ENCODE measurements around the gene LIPI. TPM values are rescaled to one million over a fixed set of nuclear protein-coding genes. Genes with fewer than 3 reads are reported as not detected.
A peak's percentile ranks its signal among the peaks of the same experiment; 100 is the strongest.

Gene LIPI
- total RNA-seq, 2 donors from 2014 or later, result not detected

DNA sequence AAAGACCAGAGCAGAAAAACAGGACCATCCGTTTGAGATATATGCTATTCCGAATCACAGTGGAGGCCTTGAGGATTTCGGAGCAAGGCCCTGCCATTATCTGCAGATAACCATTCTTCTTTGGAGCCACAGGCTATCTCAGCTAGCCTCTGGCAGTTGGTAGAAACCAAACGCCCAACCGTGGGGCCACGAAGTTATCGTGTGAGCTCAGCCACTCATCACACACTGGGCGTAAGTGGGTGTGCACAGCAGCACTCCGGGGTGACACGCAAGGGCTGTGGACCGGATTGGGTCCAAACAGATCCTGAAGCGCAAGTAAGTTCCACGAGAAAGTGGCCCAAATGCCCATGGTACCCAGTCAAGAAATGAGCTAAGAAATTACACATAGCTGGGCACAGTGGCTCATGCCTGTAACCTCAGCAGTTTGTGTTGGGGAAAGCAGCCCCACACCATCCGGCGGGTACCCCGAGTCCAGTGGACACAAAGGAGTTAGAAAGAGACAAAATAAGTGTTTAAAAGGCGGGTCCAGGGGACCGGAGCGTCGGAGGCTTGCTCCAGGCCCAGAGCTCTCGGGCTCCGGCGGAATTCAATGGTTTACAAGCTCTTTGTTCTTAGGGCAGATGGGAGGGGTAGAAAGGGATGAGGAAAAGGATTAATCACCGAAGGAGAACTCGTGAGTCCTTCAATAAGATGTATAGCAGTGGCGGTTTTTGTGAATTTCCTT is 130.6 kb downstream of the LIPI start:
- TF ChIP-seq, protein P1, sequence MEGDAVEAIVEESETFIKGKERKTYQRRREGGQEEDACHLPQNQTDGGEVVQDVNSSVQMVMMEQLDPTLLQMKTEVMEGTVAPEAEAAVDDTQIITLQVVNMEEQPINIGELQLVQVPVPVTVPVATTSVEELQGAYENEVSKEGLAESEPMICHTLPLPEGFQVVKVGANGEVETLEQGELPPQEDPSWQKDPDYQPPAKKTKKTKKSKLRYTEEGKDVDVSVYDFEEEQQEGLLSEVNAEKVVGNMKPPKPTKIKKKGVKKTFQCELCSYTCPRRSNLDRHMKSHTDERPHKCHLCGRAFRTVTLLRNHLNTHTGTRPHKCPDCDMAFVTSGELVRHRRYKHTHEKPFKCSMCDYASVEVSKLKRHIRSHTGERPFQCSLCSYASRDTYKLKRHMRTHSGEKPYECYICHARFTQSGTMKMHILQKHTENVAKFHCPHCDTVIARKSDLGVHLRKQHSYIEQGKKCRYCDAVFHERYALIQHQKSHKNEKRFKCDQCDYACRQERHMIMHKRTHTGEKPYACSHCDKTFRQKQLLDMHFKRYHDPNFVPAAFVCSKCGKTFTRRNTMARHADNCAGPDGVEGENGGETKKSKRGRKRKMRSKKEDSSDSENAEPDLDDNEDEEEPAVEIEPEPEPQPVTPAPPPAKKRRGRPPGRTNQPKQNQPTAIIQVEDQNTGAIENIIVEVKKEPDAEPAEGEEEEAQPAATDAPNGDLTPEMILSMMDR (IDR thresholded peaks at IDR 0.05), result no peak
- intact Hi-C loops (cut with DNase I), result no loop called here
- H3K9me3 ChIP-seq, result no peaks in the 10 kb centered on the region

DNA sequence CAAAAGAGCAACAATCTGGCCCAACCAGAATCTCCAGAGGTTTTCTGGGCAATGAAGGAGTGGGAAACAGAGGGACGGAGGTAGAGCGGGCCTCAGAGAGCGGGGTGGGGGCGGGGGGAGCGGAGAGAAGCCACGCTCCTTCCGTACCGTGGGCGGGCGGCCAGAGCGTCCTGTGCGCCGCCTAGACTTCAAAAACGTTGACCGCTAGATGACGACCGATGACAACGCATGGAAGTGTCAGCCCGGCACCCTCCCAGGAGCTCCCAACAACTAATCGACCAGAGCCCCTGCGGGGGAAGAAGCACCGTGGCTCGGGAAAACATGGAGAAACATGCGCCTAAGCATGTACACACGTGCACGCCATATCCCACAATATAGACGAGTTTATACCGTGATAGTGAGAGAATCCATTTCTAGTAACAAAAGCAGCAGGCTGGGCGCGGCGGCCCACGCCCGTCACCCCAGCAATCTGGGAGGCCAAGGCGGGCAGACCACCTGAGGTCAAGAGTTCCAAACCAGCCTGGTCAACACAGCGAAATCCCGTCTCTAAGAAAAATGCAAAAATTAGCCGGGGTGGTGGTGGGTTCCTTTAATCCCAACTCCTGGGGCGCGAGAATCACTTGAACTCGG is 131.9 kb downstream of the LIPI start:
- TF ChIP-seq, protein P1 (IDR thresholded peaks at IDR 0.05), result no peak
- Histone ChIP-seq H3K36me3 (no peaks in the 10 kb centered on the region), H3K27me3 (no peaks in the 10 kb centered on the region), H3K4me1 (no peaks in the 10 kb centered on the region), H3K4me3 (no peak overlapping the region), H3K9ac (ENCODE audit: low read depth in 2 of 2, low read length in 2 of 2) (no peak overlapping the region), H3K9me3 (no peaks in the 10 kb centered on the region), H3K27ac (no peak overlapping the region)
- DNase-seq, result peak; percentile 14
- intact Hi-C loops (cut with DNase I), result no loop called here

More for the DNA sequence above, 130.6 kb downstream of the LIPI start:
- Histone ChIP-seq H3K27ac (no peak overlapping the region), H3K4me1 (no peaks in the 10 kb centered on the region), H3K4me3 (no peak overlapping the region), H3K9ac (ENCODE audit: low read depth in 2 of 2, low read length in 2 of 2) (no peak overlapping the region), H3K36me3 (no peaks in the 10 kb centered on the region), H3K27me3 (no peaks in the 10 kb centered on the region)
- peak; percentile 10 for DNase-seq

DNA sequence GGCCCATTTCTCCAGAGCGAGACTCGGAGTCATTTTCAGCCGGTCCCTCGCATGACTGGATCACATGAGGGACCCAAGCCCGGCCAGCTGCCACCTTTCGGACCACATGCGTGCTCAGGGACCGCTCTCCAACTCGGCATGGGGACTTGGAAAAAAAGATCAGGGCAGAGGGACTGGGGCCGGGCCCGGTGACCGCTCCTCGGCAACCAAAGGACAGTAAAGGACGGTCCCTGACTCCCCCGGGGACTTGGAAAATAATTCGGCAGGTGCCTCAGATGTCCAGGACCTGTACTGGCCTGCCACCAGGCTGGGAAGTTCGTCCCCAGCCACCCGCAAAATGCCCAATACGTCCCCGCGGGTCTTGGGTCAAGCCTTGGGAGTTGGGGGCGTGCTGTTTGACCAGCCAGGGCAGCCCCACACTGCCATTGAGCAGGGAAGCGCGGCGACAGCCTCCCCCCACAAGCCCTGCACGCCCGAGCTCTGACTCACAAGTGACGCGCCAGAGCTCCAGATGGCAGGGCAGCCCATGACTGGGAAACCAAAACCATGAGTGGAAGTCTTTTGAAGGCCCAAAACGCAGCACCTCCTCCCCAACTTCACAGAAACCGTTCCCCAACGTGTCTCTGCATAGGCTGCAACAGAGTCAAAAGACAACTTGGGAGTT is 134.5 kb downstream of the LIPI start:
- intact Hi-C loops (cut with DNase I), result no loop called here
- no peaks in the 10 kb centered on the region for H3K36me3 ChIP-seq
- no peak overlapping the region for H3K4me3 ChIP-seq

DNA sequence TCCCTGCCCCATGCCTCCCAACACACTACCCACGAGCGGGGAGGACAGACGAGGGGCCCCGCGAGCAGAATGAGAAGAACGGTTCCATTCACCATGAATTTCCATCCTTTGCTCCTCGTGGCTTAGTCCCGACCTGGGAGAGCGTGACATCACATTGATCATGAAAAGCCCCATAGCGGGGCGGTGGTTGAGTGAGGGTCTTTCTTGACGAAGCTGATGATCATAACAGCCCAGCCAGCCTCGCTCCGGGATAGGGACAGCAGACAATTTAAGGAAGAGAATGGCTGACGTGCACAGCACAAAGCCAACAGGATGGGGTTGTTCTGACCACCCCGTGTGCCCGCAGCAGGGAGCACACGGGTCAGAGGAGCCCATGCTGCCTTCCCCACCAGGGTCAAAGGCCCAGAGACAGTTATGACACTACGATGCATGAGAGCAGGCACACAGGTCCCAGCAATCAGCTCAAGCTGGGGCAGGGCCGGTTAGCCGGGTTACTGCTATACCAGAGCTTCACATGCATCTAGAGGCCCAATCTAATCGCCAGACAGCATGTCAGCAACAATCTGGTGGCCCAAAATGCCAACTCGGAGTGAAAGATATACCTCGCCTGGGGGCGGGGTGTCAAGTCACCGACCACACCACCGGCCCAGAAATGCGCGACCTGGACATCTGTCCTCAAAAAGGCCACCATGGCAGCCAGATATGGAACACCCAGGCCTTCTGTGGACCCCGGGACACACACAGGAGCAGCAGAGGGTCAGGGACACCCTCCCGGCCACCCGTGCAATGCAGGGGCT is 135.2 kb downstream of the LIPI start:
- Histone ChIP-seq H3K4me1 (no peaks in the 10 kb centered on the region), H3K9me3 (no peaks in the 10 kb centered on the region), H3K36me3 (no peaks in the 10 kb centered on the region), H3K27me3 (no peaks in the 10 kb centered on the region), H3K9ac (ENCODE audit: low read depth in 2 of 2, low read length in 2 of 2) (no peak overlapping the region), H3K4me3 (no peak overlapping the region), H3K27ac (no peak overlapping the region)
- TF ChIP-seq, protein P1 (IDR thresholded peaks at IDR 0.05), result no peak
- intact Hi-C loops (cut with DNase I), result no loop called here
- no peak for DNase-seq

More for the DNA sequence above, 134.5 kb downstream of the LIPI start:
- TF ChIP-seq, protein P1 (IDR thresholded peaks at IDR 0.05), result no peak
- H3K9ac ChIP-seq (ENCODE audit: low read depth in 2 of 2, low read length in 2 of 2), result no peak overlapping the region
- H3K4me1 ChIP-seq, result no peaks in the 10 kb centered on the region
- no peaks in the 10 kb centered on the region for H3K27me3 ChIP-seq
- H3K27ac ChIP-seq, result no peak overlapping the region
- H3K9me3 ChIP-seq, result no peaks in the 10 kb centered on the region
- DNase-seq, result peak; percentile 13

DNA sequence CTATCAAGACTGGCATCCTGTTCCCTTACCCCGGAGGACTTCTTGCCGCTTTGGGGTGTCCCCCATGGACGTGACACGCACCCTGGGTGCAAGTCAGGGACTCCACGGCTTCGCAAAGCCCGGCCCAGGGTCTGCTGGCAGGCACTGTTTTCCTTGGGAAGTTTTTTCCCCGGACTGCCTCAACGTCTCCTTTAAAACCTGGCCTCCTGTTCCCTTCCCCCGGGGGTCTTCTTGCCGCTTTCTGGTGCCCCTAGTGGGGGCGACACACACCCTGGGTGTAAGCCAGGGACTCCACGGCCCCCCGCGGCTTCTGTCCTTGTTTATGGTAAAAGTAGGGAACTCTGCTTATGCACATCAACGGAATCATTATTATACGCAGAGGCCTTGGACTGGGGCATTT is 136.6 kb downstream of the LIPI start:
- Histone ChIP-seq H3K27me3 (no peaks in the 10 kb centered on the region), H3K27ac (no peak overlapping the region), H3K36me3 (no peaks in the 10 kb centered on the region), H3K9me3 (no peaks in the 10 kb centered on the region), H3K4me3 (no peak overlapping the region), H3K4me1 (no peaks in the 10 kb centered on the region), H3K9ac (ENCODE audit: low read depth in 2 of 2, low read length in 2 of 2) (no peak overlapping the region)
- no peak for DNase-seq
- TF ChIP-seq, protein P1 (IDR thresholded peaks at IDR 0.05), result no peak
- intact Hi-C loops (cut with DNase I), result no loop called here
